Fibroblast of mammary gland (primary cell): ENCODE data around the gene APOL4.
"Not testable (repeated sequence)": the region's sequence is repeated elsewhere in the genome, so short reads cannot be mapped to it uniquely, and the experiment has no call there.

Source experiments
- DNase-seq: peaks from one replicate; pipeline ENCODE4 v3.0.0-alpha.2; 2010; ENCODE audit warnings: low read depth
- H3K4me3 ChIP-seq: 2 replicates; pipeline ENCODE4 v1.5.1; 2011; ENCODE audit warnings: low read depth, mild to moderate bottlenecking, low read length, moderate library complexity; ENCODE audit not compliant: control insufficient read depth
- TF ChIP-seq, protein P1 (sequence below): conservative IDR thresholded peaks from 2 replicates; pipeline ENCODE4 v1.5.1; 2011; ENCODE audit warnings: low read depth, low read length, inconsistent platforms; ENCODE audit not compliant: control insufficient read depth, insufficient read depth

Gene APOL4, protein sequence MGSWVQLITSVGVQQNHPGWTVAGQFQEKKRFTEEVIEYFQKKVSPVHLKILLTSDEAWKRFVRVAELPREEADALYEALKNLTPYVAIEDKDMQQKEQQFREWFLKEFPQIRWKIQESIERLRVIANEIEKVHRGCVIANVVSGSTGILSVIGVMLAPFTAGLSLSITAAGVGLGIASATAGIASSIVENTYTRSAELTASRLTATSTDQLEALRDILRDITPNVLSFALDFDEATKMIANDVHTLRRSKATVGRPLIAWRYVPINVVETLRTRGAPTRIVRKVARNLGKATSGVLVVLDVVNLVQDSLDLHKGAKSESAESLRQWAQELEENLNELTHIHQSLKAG

DNA sequence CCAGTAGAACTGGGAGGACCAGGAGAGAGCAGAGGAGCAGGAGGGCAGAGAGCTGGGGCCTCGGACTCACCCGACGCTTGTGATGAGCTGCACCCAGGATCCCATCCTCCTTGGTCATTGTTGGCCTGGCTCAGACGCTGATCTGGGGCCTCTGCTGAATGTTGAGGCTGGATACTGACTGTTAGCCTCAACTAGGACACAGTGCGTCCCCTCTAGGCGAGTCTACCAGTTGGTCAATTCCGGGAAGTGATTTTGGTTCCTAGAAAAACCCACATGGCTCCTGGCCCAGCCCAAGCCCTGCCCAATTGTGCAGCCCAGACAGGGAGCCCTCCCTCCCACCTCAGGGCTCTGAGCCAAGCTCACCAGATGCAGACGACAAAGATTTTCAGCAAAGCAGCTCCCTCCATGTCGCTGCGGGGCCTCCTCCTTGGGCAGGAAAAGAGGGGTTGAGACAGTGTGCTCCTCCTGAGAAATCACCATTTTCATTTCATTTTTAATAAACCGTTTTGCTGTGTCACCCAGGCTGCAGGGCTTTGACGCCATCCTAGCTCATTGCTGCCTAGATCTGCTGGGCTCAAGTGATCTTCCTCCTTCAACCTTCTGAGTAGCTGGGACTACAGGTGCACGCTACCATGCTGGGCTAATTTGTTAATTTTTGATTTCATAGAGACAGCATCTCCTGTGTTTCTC, at the start of gene APOL4:
Gene APOL4 (minus strand): TSS at position 180 of the 690 bp plus-strand sequence. CDS start 75 bp downstream, at position 105.
- DNase-seq = peak; percentile 59
- TF ChIP-seq, protein P1, sequence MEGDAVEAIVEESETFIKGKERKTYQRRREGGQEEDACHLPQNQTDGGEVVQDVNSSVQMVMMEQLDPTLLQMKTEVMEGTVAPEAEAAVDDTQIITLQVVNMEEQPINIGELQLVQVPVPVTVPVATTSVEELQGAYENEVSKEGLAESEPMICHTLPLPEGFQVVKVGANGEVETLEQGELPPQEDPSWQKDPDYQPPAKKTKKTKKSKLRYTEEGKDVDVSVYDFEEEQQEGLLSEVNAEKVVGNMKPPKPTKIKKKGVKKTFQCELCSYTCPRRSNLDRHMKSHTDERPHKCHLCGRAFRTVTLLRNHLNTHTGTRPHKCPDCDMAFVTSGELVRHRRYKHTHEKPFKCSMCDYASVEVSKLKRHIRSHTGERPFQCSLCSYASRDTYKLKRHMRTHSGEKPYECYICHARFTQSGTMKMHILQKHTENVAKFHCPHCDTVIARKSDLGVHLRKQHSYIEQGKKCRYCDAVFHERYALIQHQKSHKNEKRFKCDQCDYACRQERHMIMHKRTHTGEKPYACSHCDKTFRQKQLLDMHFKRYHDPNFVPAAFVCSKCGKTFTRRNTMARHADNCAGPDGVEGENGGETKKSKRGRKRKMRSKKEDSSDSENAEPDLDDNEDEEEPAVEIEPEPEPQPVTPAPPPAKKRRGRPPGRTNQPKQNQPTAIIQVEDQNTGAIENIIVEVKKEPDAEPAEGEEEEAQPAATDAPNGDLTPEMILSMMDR = no peak
- no peak within 1 kb of the TSS for H3K4me3 ChIP-seq

DNA sequence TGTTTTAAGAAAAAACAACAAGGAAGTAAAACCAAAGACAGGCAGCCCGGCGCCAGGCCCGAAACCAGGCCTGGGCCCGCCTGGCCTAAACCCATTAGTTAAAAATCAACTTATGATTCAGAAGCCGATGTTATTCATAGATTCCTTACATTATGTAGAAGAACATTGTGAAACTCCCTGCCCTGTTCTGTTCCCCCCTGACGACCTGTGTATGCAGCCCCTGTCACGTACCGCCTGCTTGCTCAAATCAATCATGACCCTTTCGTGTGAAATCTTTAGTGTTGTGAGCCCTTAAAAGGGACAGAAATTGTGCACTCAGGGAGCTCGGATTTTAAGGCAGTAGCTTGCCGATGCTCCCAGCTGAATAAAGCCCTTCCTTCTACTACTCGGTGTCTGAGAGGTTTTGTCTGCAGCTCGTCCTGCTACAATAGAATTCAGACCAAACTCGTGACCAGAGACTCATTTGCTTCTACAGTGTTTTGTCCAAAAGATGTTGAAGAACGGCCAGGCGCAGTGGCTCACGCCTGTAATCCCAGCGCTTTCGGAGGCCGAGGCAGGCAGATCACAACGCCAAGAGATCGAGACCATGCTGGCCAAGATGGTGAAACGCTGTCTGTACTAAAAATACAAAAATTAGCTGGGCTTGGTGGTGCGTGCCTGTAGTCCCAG, 48.8 kb upstream of the APOL4 start:
- H3K4me3 ChIP-seq, DNase-seq: not testable (repeated sequence)

DNA sequence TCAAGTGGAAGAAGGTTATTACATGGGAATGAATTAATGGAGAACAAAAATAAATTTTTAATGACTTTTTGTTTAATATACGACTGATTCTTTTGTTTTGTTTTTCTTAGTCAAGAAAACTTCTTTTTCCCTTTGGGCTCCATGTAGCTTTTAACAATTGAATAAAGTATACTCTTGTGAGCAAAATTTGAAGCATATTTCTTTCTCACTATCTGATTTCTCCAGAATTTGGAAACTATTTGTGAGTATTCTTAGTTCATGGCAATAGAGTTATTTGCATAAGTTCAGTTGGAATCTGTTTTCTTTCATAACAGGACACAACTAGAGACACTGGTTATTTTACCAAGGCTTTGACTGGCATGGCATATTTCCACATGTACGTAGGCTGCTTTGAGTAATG, 47.6 kb upstream of the APOL4 start:
- H3K4me3 ChIP-seq = no peak overlapping the region
- DNase-seq = no peak
- TF ChIP-seq, protein P1 = no peak

GRCh38 chr22:36247955-36248354, 46.3 kb upstream of the APOL4 start:
- TF ChIP-seq, protein P1 = no peak
- no peak overlapping the region for H3K4me3 ChIP-seq
- no peak for DNase-seq

- no peak for DNase-seq
- H3K4me3 ChIP-seq = no peak overlapping the region
- TF ChIP-seq, protein P1 = no peak
Observed at GRCh38 chr22:36246718-36247117, 45.1 kb upstream of the APOL4 start.

DNA sequence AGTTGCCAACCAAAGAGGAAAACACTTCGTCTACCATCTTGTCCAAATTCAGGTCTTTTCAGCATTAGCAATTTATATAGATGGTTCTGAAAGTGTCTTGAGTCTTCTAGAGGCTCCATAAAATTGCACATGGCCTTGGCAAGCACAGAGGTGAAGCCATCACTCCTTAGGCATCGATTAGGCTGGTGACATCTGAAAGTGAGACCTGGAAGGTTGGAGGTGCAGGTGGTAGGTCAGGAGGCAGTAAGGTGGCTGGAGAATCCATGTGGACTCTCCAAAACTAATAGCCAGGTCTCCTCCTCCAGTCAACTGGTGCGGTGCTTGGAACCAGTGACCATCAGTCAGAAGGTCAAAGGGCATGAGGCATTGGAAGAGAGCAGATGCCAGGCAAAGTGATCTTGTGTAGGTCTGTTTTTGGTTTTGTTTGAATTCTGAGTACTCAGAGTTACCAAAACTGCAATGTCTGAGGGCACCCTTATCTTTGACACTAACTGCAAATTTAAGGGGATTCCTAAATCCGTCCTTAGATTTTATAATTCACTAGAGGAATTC, 44.3 kb upstream of the APOL4 start:
- no peak overlapping the region for H3K4me3 ChIP-seq
- TF ChIP-seq, protein P1 = no peak
- DNase-seq = no peak
